ENCODE results near the gene GDPD1.
A peak's percentile ranks its signal among the peaks of the same experiment; 100 is the strongest.
"Not testable (repeated sequence)": the region's sequence is repeated elsewhere in the genome, so short reads cannot be mapped to it uniquely, and the experiment has no call there.

The GDPD1 gene

DNA sequence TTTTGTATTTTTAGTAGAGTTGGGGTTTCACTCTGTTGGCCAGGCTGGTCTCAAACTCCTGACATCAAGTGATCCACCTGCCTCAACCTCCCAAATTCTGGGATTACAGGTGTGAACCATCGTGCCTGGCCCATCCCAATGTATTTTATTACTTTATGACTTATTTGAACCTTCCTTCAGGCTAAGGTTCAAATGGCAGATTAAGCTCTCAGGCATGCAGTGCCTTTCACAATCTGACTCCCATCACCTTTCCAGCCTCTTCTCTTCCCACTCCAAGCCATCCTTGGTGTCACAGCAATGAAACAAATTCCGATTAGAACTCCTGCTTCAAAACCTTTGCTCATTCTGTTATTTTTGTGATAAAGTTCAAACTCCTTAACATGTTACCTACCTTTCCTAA lies 84.5 kb downstream of the GDPD1 start:
- in situ Hi-C loops (cut with HindIII; ENCODE audit: low pct_unique_long_range_greater_than_20kb, low sequenced_read_pairs) = no loop called here
- DNase-seq (ENCODE audit: low read depth in 1 of 2, low spot score in 1 of 2) = no peak
- no peak for TF ChIP-seq JUND (IDR thresholded peaks at IDR 0.05; ENCODE audit: low read depth)

DNA sequence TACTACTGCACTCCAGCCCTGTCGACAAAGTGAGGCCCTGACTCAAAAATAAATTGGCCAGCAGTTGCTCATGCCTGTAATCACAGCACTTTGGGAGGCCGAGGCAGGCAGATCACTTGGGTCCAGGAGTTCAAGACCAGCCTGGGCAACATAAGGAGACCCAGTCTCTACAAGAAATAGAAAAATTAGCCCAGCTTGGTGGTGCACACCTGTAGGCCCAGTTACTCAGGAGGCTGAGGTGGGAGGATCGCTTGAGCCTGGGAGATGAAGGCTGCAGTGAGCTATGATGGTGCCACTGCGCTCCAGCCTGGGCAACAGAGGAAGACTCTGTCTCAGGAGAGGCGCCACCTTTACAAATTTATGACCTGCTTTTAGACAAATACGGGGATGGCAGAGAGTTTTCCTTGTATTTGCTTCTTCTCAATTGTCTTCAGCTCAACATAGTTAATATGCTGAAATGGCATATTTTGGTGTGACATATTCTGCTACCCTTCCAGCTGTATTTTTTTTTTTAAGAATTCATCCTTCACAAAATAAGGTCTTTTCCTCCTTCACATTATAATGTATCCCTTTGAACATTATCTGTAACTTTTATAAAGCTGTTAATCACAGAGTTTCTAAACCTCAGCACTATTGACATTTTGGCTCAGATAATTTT lies 90.1 kb downstream of the GDPD1 start:
- TF ChIP-seq JUND (IDR thresholded peaks at IDR 0.05; ENCODE audit: low read depth) = no peak
- DNase-seq (ENCODE audit: low read depth in 1 of 2, low spot score in 1 of 2) = no peak
- in situ Hi-C loops (cut with HindIII; ENCODE audit: low pct_unique_long_range_greater_than_20kb, low sequenced_read_pairs) = no loop called here

DNA sequence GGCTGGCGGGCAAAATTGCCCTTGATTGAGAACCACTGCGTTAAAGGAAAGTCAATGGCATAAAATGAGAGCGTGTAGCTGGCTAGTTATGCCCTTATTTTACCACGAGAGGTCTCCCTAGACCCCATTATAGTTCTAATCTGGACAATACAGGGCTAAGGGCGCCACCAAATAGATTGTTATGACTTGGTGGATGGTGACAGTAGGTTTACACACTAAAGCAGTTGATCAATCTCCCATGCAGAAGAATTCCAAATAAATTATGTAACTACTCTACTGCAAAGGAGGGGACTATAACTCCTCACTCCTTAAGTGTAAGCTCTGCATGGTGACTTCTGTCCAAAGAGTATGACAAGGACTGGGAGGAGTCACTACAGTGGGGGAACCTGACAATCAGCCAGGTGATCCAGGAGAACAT lies 90.7 kb downstream of the GDPD1 start:
- DNase-seq (ENCODE audit: low read depth in 1 of 2, low spot score in 1 of 2) = peak; percentile 50 to 84
- TF ChIP-seq JUND (IDR thresholded peaks at IDR 0.05; ENCODE audit: low read depth) = no peak
- in situ Hi-C loops (cut with HindIII; ENCODE audit: low pct_unique_long_range_greater_than_20kb, low sequenced_read_pairs) = no loop called here

DNA sequence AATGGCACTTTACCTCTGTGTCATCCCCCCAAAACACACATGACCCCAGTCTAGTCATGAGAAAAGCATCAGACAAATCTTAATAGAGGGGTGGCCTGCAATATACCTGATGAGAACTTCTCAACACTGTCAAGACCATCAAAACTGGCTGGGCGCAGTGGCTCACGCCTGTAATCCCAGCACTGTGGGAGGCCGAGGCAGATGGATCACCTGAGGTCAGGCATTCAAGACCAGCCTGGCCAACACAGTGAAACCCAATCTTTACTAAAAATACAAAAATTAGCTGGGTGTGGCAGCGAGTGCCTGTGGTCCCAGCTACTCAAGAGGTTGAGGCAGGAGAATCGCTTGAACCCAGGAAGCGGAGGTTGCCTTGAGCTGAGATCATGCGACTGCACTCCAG lies 91.2 kb downstream of the GDPD1 start:
- DNase-seq (ENCODE audit: low read depth in 1 of 2, low spot score in 1 of 2); in situ Hi-C loops (cut with HindIII; ENCODE audit: low pct_unique_long_range_greater_than_20kb, low sequenced_read_pairs): not testable (repeated sequence)

DNA sequence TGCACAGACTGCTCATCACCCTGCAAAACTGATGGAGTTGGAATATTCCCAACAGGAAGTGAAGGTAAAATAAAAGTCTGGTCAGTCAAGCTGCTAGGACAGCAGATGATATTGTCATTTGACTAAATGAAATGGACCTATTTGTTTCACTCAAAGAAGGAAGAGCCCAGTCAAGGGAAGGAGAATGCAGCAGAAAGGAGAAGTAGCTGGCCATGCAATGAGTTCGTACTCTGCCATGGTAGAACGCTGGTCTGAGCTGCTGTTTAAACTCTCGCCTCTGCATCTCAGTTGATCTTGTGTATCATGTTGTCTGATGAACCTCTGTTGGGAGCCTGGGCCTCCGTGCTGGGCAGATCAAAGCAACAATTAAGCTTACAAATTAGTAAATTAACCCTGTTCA lies 95.6 kb downstream of the GDPD1 start:
- no peak for TF ChIP-seq JUND (IDR thresholded peaks at IDR 0.05; ENCODE audit: low read depth)
- in situ Hi-C loops (cut with HindIII; ENCODE audit: low pct_unique_long_range_greater_than_20kb, low sequenced_read_pairs) = no loop called here
- no peak for DNase-seq (ENCODE audit: low read depth in 1 of 2, low spot score in 1 of 2)

Measured in T47D (cell line).